ENCODE measurements around the gene NCKAP5L.
A peak's percentile ranks its signal among the peaks of the same experiment; 100 is the strongest.

DNA sequence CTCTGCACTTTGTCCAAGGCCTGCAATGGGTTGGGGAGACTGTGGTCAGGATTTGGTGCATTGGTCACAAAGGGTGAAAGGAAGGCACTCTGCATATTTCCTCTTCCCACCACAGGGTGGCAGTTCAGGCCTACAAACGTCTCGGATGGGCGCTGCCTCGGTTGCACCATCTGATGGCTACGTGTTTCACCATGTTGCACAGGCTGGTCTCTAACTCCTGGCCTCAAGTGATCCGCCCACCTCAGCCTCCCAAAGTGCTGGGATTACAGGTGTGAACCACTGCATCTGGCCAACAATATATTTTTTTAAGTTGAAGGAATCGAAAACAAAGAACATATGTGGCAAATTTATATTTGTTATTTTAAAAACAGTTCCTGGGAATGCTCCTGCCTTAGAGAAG is 51.8 kb downstream of the NCKAP5L start:
- TF ChIP-seq, protein P1, sequence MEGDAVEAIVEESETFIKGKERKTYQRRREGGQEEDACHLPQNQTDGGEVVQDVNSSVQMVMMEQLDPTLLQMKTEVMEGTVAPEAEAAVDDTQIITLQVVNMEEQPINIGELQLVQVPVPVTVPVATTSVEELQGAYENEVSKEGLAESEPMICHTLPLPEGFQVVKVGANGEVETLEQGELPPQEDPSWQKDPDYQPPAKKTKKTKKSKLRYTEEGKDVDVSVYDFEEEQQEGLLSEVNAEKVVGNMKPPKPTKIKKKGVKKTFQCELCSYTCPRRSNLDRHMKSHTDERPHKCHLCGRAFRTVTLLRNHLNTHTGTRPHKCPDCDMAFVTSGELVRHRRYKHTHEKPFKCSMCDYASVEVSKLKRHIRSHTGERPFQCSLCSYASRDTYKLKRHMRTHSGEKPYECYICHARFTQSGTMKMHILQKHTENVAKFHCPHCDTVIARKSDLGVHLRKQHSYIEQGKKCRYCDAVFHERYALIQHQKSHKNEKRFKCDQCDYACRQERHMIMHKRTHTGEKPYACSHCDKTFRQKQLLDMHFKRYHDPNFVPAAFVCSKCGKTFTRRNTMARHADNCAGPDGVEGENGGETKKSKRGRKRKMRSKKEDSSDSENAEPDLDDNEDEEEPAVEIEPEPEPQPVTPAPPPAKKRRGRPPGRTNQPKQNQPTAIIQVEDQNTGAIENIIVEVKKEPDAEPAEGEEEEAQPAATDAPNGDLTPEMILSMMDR (IDR thresholded peaks at IDR 0.05) = peak; percentile 39 to 82 (median 66)
- no peak for TF ChIP-seq POLR2A (IDR thresholded peaks at IDR 0.05)

Data from body of pancreas (tissue), 4 donors.